Coronary artery (tissue), 2 donors: Measurements from ENCODE around the gene GJB1.
A peak's percentile ranks its signal among the peaks of the same experiment; 100 is the strongest.

Experiments used
- DNase-seq: peaks from one replicate; pipeline ENCODE4 v3.0.0-alpha.2; 2017; ENCODE audit warnings: low spot score
- H3K27ac ChIP-seq, 2 donors: fragments of 200-600 bp; sonication (generic); one replicate each; pipeline ENCODE4 v1.5.1; 2016 to 2019
- H3K4me3 ChIP-seq: fragments of 200-600 bp; sonication (generic); 2 replicates; pipeline ENCODE4 v1.5.1; 2016; ENCODE audit warnings: mild to moderate bottlenecking, moderate library complexity
- TF ChIP-seq, protein P1 (sequence below): fragments of 200-600 bp; sonication (generic); IDR thresholded peaks from one replicate; pipeline ENCODE4 v1.5.1; 2019; ENCODE audit warnings: antibody characterized with exemption

Gene GJB1

DNA sequence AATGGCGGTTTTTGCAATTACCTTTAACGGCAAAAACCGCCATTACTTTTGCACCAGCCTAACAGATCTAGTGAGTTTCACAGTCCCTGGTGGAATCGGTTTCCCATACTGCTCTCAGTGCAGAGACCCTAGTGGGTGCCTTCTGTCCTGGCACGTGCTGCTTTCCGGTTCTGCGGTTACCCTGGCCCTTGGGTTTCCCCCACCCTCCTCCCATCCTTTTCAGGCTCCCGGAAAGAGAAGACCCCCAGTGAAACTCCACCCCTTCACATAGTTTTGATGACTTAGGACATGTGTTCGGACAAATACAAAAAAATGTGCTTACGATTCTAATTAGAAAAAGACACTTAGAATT is 41.5 kb upstream of the GJB1 start:
- TF ChIP-seq, protein P1, sequence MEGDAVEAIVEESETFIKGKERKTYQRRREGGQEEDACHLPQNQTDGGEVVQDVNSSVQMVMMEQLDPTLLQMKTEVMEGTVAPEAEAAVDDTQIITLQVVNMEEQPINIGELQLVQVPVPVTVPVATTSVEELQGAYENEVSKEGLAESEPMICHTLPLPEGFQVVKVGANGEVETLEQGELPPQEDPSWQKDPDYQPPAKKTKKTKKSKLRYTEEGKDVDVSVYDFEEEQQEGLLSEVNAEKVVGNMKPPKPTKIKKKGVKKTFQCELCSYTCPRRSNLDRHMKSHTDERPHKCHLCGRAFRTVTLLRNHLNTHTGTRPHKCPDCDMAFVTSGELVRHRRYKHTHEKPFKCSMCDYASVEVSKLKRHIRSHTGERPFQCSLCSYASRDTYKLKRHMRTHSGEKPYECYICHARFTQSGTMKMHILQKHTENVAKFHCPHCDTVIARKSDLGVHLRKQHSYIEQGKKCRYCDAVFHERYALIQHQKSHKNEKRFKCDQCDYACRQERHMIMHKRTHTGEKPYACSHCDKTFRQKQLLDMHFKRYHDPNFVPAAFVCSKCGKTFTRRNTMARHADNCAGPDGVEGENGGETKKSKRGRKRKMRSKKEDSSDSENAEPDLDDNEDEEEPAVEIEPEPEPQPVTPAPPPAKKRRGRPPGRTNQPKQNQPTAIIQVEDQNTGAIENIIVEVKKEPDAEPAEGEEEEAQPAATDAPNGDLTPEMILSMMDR: no peak
- H3K4me3 ChIP-seq: peak overlapping the region; percentile 70
- H3K27ac ChIP-seq: peak overlapping the region; percentile 70 to 79
- DNase-seq: no peak

DNA sequence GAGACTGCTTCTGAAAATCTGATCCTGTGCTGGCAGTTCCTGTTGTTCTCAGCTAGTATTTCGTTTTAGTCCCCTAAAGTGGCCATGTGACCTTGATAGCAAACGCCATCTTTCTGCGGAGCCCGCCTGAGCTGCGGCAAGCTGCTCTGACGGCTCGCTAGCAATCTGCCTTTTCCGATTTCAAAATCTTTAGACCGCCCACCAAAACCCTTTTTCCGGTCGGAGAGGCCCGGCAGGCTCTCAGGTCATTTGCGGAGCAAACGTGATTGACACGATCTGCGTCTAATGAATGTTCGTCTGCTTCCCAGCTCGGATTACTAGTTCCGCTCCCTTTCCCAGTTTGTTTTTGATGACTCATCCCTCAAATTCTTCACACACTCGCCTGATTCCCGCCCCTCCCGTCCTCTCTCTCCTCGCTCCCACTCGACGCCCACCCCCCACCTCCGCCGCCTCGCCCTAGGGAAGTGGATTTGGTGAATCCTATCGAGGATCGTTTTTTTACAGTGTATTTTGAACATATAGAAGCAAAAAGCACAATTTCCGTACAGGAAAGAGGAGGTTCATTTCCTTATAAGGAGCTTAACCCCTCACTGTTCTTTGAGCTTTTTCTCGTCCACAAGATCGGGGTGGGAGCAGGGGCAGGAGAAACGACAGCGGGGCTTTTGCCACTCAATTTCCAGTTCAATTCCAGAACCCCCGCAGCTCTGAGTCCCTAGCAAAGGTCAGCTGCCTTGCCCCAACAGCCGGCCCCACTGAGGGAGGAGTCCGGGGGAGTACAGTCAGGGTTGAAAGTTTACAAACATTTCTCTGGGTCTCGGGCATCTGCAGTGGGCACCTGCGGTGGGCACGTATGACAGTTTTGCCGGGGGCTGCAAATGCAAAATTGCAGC is 40.9 kb upstream of the GJB1 start:
- H3K27ac ChIP-seq: peak overlapping the region; percentile 70 to 85
- DNase-seq: peak; percentile 91
- peak overlapping the region; percentile 70 for H3K4me3 ChIP-seq
- TF ChIP-seq, protein P1: no peak

DNA sequence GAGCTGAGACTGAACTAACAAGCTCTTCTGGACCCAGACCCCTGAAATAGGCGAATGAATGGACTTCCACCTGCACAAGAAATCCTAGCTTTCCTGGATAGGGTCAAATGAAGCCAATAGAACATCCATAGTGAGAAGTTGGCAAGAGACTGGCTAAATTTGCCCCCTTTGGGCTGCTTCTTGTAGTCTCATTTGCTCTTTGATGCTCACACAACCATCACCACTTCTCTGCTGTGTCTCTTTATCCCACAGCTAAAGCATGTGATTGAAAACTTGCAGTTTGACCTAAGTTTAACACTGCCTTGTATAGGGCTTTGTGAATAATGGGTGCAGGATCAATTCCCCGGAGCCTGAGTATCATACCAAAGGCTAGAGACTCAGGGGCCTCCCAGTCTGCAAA is 40.2 kb upstream of the GJB1 start:
- DNase-seq: no peak
- TF ChIP-seq, protein P1: no peak
- peak overlapping the region; percentile 70 for H3K4me3 ChIP-seq
- H3K27ac ChIP-seq: peak overlapping the region; percentile 62 to 85

- TF ChIP-seq, protein P1: no peak
- H3K27ac ChIP-seq: peak overlapping the region in 1 of 2 donors; percentile 85
- no peak overlapping the region for H3K4me3 ChIP-seq
- DNase-seq: no peak
Measured at GRCh38 chrX:71183341-71183740, 39.7 kb upstream of the GJB1 start.

DNA sequence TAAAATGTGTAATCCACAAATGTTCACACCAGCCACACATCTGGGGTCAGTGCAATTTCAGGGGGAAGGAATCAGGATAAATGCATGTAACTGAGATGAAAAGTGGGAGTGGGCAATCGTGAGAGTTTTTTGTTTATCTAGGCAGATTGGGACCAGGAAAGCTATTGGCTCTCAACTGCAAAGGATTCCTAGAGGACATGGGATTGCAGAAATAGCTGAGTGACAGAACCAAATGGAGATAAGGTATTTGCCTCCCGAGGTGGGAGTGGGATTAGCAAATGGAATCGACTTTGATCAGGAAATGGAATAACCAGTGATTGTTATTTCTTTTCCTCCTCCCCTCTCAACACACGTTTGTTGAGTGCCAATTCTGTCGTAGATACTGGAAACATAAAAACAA is 38.9 kb upstream of the GJB1 start:
- TF ChIP-seq, protein P1: no peak
- no peak for DNase-seq
- Histone ChIP-seq H3K27ac (no peak overlapping the region), H3K4me3 (no peak overlapping the region)

DNA sequence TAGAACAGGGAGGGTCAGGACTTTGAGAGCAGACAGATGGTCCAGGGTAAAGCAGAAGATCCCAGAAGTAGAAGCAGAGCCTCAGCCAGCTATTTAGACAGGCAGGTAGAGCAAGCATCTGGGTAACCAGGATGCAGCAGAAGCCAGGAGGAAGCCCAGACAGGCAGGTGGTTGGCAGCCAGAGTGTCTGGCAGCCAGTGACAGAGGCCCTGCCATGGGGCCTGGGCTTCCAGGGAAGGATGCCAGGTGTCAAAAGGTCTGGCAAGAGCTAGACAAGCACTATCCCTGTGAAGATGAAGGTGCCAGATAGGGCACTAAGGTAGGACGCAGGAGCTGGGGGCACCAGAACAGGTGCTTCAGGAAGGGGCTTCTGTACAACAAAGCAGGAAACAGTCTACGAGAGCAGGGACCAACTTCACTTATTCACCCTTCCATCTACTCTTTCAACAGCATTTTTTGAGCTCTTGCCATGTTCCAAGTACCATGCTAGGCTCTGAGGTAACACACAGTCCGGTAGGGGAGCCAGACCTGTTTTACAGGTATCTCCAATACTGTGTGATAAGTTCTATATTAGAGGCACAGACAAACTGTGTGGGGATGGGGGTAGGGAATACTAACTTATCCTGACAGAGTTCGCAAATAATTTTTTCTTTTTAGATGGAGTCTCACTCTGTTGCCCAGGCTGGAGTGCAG is 38.1 kb upstream of the GJB1 start:
- Histone ChIP-seq H3K4me3 (no peak overlapping the region), H3K27ac (no peak overlapping the region)
- TF ChIP-seq, protein P1: no peak
- DNase-seq: no peak

- DNase-seq: no peak
- TF ChIP-seq, protein P1: no peak
- Histone ChIP-seq H3K27ac (no peak overlapping the region), H3K4me3 (no peak overlapping the region)
Measured at GRCh38 chrX:71191248-71191647, 31.8 kb upstream of the GJB1 start.
